ENCODE data around the gene KDM4E.

- TF ChIP-seq CTCF (IDR thresholded peaks at IDR 0.05): no peak
- no peak for TF ChIP-seq POLR2A (IDR thresholded peaks at IDR 0.05)
These were observed 10.8 kb upstream of the KDM4E start for GRCh38 chr11:95014184-95014821.

Measured in adrenal gland (tissue), 5 donors.